K562 (cell line): ENCODE data around the gene PITPNM3. TPM values are rescaled to one million over a fixed set of nuclear protein-coding genes. Genes with fewer than 3 reads are reported as not detected.

ENCODE experiments used
- ATAC-seq: fragments of 200-7000 bp; cut with Tn5 transposase; 3 replicates; pipeline ENCODE4 v1.9.1; 2020; ENCODE audit warnings: moderate library complexity
- BruUV-seq: library from RNA; stranded (reverse); fragments of 400-500 nt; replicated peaks from 2 replicates; lab custom pipeline; 2021; lab: Mats Ljungman, UMichigan
- CTCF ChIA-PET: fragments of 300-600 bp; formaldehyde crosslinking; extraction: SDS; loops from one replicate; lab custom pipeline; 2021; ENCODE audit warnings: low intra/inter-chr PET ratio; lab: Yijun Ruan, JAX
- POLR2A ChIA-PET: fragments of 300-600, 350-650 bp; sonication (Branson Sonifier 250); formaldehyde crosslinking; extraction: SDS; loops from one replicate; lab custom pipeline; 2021; ENCODE audit warnings: antibody characterized with exemption, inconsistent platforms; lab: Yijun Ruan, JAX
- DNase-seq, 4 experiments: peaks; one replicate each; pipeline versions ENCODE4 v3.0.0 to v3.0.0-alpha.2; 2011 to 2018; ENCODE audit warnings: low spot score in 3 of 4, mixed read lengths in 3 of 4; ENCODE audit errors: extremely low read depth in 1 of 4
- FAIRE-seq: peaks from 2 replicates; lab custom pipeline; 2011; peaks lifted over from hg19 to GRCh38; lab: Jason Lieb, UNC
- H2AFZ ChIP-seq: 2 replicates; pipeline ENCODE4 v1.6.0; 2011; ENCODE audit warnings: low read depth, low read length, control low read depth, inconsistent platforms
- H3K27ac ChIP-seq: fragments of 200-600 bp; 3 replicates; pipeline ENCODE4 v1.8.0; 2011; ENCODE audit warnings: low read depth, mild to moderate bottlenecking, control low read depth, inconsistent platforms, low read length, moderate library complexity, mixed read lengths; ENCODE audit errors: extremely low read depth
- H3K27me3 ChIP-seq, 2 experiments: fragments of 300-600 bp in 1 of 2; 2 replicates in 1 of 2; 3 replicates in 1 of 2; pipeline versions ENCODE4 v1.6.0 to v1.8.0; 2011; ENCODE audit warnings: inconsistent platforms in 2 of 2, low read length in 2 of 2, mild to moderate bottlenecking in 1 of 2, mixed read lengths in 1 of 2, moderate library complexity in 1 of 2; ENCODE audit not compliant: control insufficient read depth in 2 of 2, insufficient read depth in 2 of 2
- H3K36me3 ChIP-seq: fragments of 300-600 bp; 3 replicates; pipeline ENCODE4 v1.8.0; 2011; ENCODE audit warnings: mild to moderate bottlenecking, low read length, inconsistent platforms; ENCODE audit not compliant: control insufficient read depth, insufficient read depth
- H3K4me1 ChIP-seq, 2 experiments: fragments of 200-600 bp in 1 of 2; replicated peaks in 1 of 2; 2 replicates in 1 of 2; 3 replicates in 1 of 2; pipeline versions ENCODE4 v1.5.1 to v1.8.0; 2011; ENCODE audit warnings: inconsistent platforms in 2 of 2, low read length in 2 of 2, mild to moderate bottlenecking in 1 of 2, mixed read lengths in 1 of 2, moderate library complexity in 1 of 2; ENCODE audit not compliant: control insufficient read depth in 2 of 2, insufficient read depth in 2 of 2
- H3K4me2 ChIP-seq: 2 replicates; pipeline ENCODE4 v1.6.1; 2011; ENCODE audit warnings: low read length, control low read depth, inconsistent platforms, mixed read lengths; ENCODE audit not compliant: insufficient read depth
- H3K4me3 ChIP-seq: fragments of 200-600 bp; sonication (generic), shearing (Covaris generic); 2 replicates; pipeline ENCODE4 v1.5.1; 2016; ENCODE audit warnings: control low read depth, inconsistent platforms
- H3K79me2 ChIP-seq: fragments of 200-600 bp; 3 replicates; pipeline ENCODE4 v1.8.0; 2011; ENCODE audit warnings: low read length, inconsistent platforms; ENCODE audit not compliant: control insufficient read depth, insufficient read depth
- H3K9ac ChIP-seq, 2 experiments: 2 replicates each; pipeline versions ENCODE4 v1.6.0 to v1.6.1; 2011; ENCODE audit warnings: low read depth in 2 of 2, low read length in 2 of 2, control low read depth in 1 of 2, inconsistent platforms in 1 of 2, mild to moderate bottlenecking in 1 of 2, mixed read lengths in 1 of 2; ENCODE audit not compliant: insufficient read depth in 1 of 2
- H3K9me1 ChIP-seq: one replicate; pipeline ENCODE4 v1.6.0; 2011; ENCODE audit warnings: inconsistent platforms, mild to moderate bottlenecking, low read length, moderate library complexity; ENCODE audit not compliant: control insufficient read depth, insufficient read depth
- H3K9me3 ChIP-seq: replicated peaks from 2 replicates; pipeline ENCODE4 v1.5.1; 2011; ENCODE audit warnings: low read depth, low read length, inconsistent platforms; ENCODE audit not compliant: control insufficient read depth, insufficient read depth
- H4K20me1 ChIP-seq: replicated peaks from 2 replicates; pipeline ENCODE4 v1.6.1; 2011; ENCODE audit warnings: low read length, inconsistent platforms, mixed read lengths; ENCODE audit not compliant: control insufficient read depth, insufficient read depth
- BCOR ChIP-seq: fragments of 450-650 bp; IDR thresholded peaks from 2 replicates; pipeline ENCODE4 v1.6.1; 2016
- BHLHE40 ChIP-seq: IDR thresholded peaks from 2 replicates; pipeline ENCODE4 v1.6.1; 2011; ENCODE audit warnings: low read length, improper control_type of control experiment
- ILF3 ChIP-seq: fragments of 450-650 bp; IDR thresholded peaks from 2 replicates; pipeline ENCODE4 v1.6.1; 2018; ENCODE audit warnings: antibody characterized with exemption, mild to moderate bottlenecking, moderate library complexity, borderline replicate concordance
- KDM1A ChIP-seq, 2 experiments: fragments of 450-650 bp; IDR thresholded peaks; 2 replicates each; pipeline ENCODE4 v1.6.1; 2016; ENCODE audit warnings: mild to moderate bottlenecking in 2 of 2
- MCM7 ChIP-seq, 2 experiments: fragments of 450-650 bp; IDR thresholded peaks; 2 replicates each; pipeline ENCODE4 v1.6.1; 2016 to 2018
- MYNN ChIP-seq, 2 experiments: sonication (generic); formaldehyde crosslinking in 1 of 2; IDR thresholded peaks; 2 replicates each; pipeline versions ENCODE4 v1.5.0 to v1.6.1; 2016 to 2020; ENCODE audit warnings: antibody characterized with exemption in 1 of 2, missing genetic modification reagents in 1 of 2
- NFXL1 ChIP-seq: fragments of 450-650 bp; formaldehyde crosslinking; IDR thresholded peaks from 2 replicates; pipeline ENCODE4 v1.4.0; 2021; ENCODE audit warnings: mild to moderate bottlenecking
- RERE ChIP-seq: sonication (generic); formaldehyde crosslinking; IDR thresholded peaks from 2 replicates; pipeline ENCODE4 v1.8.0; 2023; ENCODE audit warnings: missing genetic modification reagents, mild to moderate bottlenecking, borderline replicate concordance
- TGIF2 ChIP-seq: sonication (generic); formaldehyde crosslinking; IDR thresholded peaks from 2 replicates; pipeline ENCODE4 v1.8.1; 2022; ENCODE audit warnings: mild to moderate bottlenecking, missing genetic modification reagents, moderate library complexity
- ZNF140 ChIP-seq: fragments of 250-450 bp; sonication (Bioruptor Pico); IDR thresholded peaks from 2 replicates; pipeline ENCODE4 v1.8.0; 2021; ENCODE audit warnings: moderate library complexity, mild to moderate bottlenecking, inconsistent platforms
- ZSCAN29 ChIP-seq: fragments of 450-650 bp; IDR thresholded peaks from 2 replicates; pipeline ENCODE4 v1.6.1; 2017
- WGBS: fragments of 100-300 bp; shearing (Covaris generic); methylation state at CpG from one replicate; pipeline ENCODE4 v1.1.6; 2016; ENCODE audit warnings: low coverage, mixed read lengths; ENCODE audit not compliant: insufficient coverage; ENCODE audit errors: missing lambda C conversion rate; 5-methylcytosine and 5-hydroxymethylcytosine counted together
- in situ Hi-C: fragments of 300-500 bp; cut with MboI; formaldehyde crosslinking; loops from 4 replicates; pipeline ENCODE4 v1.15.0; 2018; ENCODE audit warnings: inconsistent platforms, mixed read lengths
- intact Hi-C: fragments of 100-400 bp; cut with micrococcal nuclease; formaldehyde crosslinking; loops from 2 replicates; pipeline ENCODE4 v1.14.2; 2022
- polyA plus RNA-seq, 8 experiments: library from polyadenylated mRNA; depleted of rRNA in 4 of 8; stranded (reverse) in 5 of 8; unstranded in 3 of 8; fragments of >200 nt; fragmentation: Nextera tagmentation in 2 of 8; fragmentation: Illumina TruSeq in 1 of 8; extraction: Ambion mirVana in 2 of 8; extraction: Trizol in 1 of 8; gene quantifications; 2 replicates each; pipeline versions ENCODE4 v1.2.1 to v1.2.3, GENCODE V29; 2011 to 2014; ENCODE audit warnings: inconsistent platforms in 1 of 8, missing spikeins in 1 of 8
- total RNA-seq, 7 experiments: library from RNA; depleted of rRNA in 6 of 7; stranded (reverse); fragments of >200 nt in 6 of 7; fragmentation: Illumina TruSeq in 2 of 7; extraction: Trizol in 2 of 7; gene quantifications; 2 replicates each; pipeline versions ENCODE4 v1.2.1 to v1.2.3, GENCODE V29; 2011 to 2021; ENCODE audit warnings: low replicate concordance in 1 of 7
- TF ChIP-seq, protein P1 (sequence below), 2 experiments: fragments of 450-650 bp; conservative IDR thresholded peaks; 2 replicates each; pipeline ENCODE4 v1.6.1; 2017; ENCODE audit warnings: mild to moderate bottlenecking in 2 of 2, moderate library complexity in 2 of 2
- TF ChIP-seq, protein P2 (sequence below): IDR thresholded peaks from 2 replicates; pipeline ENCODE4 v1.6.1; 2012; ENCODE audit warnings: low read depth, low read length, improper control_type of control experiment, borderline replicate concordance

Gene PITPNM3
- total and polyA plus RNA-seq, 9 of the 15 experiments (the other 6 are each of a cell fraction or from before 2014, with no cell fraction given) = 0.14 to 0.38 (median 0.22) TPM; not detected in 2

DNA sequence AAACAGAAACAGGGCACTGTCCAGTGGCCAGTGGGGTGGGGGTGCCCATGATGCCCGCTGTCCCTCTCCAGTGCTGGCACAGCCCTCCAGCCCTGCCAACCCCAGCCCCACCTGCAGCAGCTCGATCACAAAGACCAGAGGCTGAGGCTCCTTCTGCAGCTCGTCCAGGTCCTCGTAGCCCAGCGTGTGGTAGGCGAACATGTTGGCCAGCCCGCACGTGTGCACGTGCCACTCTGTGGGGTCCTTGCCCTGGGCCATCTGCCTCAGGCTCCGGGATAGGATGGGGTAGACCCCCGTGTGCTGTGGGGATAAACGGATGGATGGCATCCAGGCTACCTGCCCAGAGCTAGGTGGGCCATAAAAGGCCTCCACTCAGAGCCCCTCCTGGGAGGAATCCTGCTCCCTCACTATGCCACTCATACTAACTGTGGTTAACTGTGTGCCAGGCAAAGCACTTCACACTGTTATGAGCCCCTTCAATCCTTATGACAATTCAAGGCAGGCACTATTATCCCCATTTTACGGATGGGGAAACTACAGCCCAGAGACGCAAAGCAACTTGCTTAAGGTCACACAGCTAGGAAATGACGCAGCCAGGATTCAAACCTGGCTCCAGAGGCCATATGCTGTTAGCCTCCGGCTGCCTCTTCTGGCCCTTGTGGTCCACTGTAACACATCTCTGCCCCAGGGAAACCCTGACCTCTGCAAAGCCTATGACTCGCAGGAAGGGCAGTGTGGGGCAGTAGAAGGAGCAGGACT lies 128.0 kb downstream of the PITPNM3 start:
- Histone ChIP-seq H3K9me1 (no peaks in the 10 kb centered on the region), H3K36me3 (no peaks in the 10 kb centered on the region), H3K4me2 (no peak overlapping the region), H3K27me3 (peaks cover 0 to 28% of the 10 kb centered on the region in 2 experiments; a peak in 2 of 5 replicates), H4K20me1 (no peaks in the 10 kb centered on the region), H3K9ac (no peak overlapping the region), H3K4me3 (no peak overlapping the region), H3K9me3 (no peaks in the 10 kb centered on the region), H2AFZ (no peak overlapping the region), H3K27ac (no peak overlapping the region), H3K79me2 (no peaks in the 10 kb centered on the region), H3K4me1 (no peaks in the 10 kb centered on the region)
- ChIA-PET CTCF (no interaction called here), POLR2A (no interaction called here)
- WGBS = 12% methylated on average over 16 of the region's 17 CpGs
- in situ Hi-C loops (loop anchor here (5.0 to 25.0 kb wide), 2 partner anchors 841 to 1191 kb away; partner anchors contain the start of gene SCIMP), intact Hi-C loops (loop anchor here (10.0 kb wide), 1 partner anchor 834 kb away; no protein-coding TSS in a partner anchor)
- no peak for ATAC-seq
- no peak for FAIRE-seq
- no TSS peak for BruUV-seq
- DNase-seq = no peak
- TF ChIP-seq MCM7 (IDR thresholded peaks at IDR 0.05) (no peak), BHLHE40 (0 out of 2 replicates have a peak, but pooled peaks have one; percentile 40), ZSCAN29 (no peak), ZNF140 (CRISPR knock-in tag) (no peak), TGIF2 (CRISPR knock-in tag) (no peak), NFXL1 (CRISPR knock-in tag) (no peak), KDM1A (IDR thresholded peaks at IDR 0.05) (0 out of 4 replicates have a peak, but pooled peaks of 1 of the 2 experiments have one; percentile 9), RERE (CRISPR knock-in tag) (no peak), MYNN (IDR thresholded peaks at IDR 0.05) (no peak), MYNN (CRISPR knock-in tag; IDR thresholded peaks at IDR 0.05) (no peak), ILF3 (no peak), BCOR (peak; percentile 34; the same call in 1 of the 2 replicates)
- TF ChIP-seq, protein P1, sequence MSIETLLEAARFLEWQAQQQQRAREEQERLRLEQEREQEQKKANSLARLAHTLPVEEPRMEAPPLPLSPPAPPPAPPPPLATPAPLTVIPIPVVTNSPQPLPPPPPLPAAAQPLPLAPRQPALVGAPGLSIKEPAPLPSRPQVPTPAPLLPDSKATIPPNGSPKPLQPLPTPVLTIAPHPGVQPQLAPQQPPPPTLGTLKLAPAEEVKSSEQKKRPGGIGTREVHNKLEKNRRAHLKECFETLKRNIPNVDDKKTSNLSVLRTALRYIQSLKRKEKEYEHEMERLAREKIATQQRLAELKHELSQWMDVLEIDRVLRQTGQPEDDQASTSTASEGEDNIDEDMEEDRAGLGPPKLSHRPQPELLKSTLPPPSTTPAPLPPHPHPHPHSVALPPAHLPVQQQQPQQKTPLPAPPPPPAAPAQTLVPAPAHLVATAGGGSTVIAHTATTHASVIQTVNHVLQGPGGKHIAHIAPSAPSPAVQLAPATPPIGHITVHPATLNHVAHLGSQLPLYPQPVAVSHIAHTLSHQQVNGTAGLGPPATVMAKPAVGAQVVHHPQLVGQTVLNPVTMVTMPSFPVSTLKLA (conservative IDR thresholded peaks at IDR 0.05) = no peak
- TF ChIP-seq, protein P2, sequence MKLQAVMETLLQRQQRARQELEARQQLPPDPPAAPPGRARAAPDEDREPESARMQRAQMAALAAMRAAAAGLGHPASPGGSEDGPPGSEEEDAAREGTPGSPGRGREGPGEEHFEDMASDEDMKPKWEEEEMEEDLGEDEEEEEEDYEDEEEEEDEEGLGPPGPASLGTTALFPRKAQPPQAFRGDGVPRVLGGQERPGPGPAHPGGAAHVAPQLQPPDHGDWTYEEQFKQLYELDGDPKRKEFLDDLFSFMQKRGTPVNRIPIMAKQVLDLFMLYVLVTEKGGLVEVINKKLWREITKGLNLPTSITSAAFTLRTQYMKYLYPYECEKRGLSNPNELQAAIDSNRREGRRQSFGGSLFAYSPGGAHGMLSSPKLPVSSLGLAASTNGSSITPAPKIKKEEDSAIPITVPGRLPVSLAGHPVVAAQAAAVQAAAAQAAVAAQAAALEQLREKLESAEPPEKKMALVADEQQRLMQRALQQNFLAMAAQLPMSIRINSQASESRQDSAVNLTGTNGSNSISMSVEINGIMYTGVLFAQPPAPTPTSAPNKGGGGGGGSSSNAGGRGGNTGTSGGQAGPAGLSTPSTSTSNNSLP = no peak
